ENCODE measurements around the gene NEIL1. TPM values are rescaled to one million over a fixed set of nuclear protein-coding genes. Genes with fewer than 3 reads are reported as not detected.
"Not testable (repeated sequence)": the region's sequence is repeated elsewhere in the genome, so short reads cannot be mapped to it uniquely, and the experiment has no call there.

NEIL1 gene
- total RNA-seq, 1 experiment from 2014 or later: 12.3 TPM

- intact Hi-C loops (cut with micrococcal nuclease; ENCODE audit: unreplicated experiment): no loop called here
- H3K36me3 ChIP-seq (ENCODE audit: control insufficient read depth, insufficient read depth, low read length): peaks cover 4% of the 10 kb centered on the region
- H3K4me3 Mint-ChIP-seq (ENCODE audit: unreplicated experiment): no peak overlapping the region
- CTCF ChIA-PET: no interaction called here
- H3K4me1 Mint-ChIP-seq (ENCODE audit: low read depth, unreplicated experiment): peaks cover 13% of the 10 kb centered on the region
- H3K4me3 ChIP-seq (ENCODE audit: low read depth, low read length): no peak overlapping the region
- TF ChIP-seq, protein P1, sequence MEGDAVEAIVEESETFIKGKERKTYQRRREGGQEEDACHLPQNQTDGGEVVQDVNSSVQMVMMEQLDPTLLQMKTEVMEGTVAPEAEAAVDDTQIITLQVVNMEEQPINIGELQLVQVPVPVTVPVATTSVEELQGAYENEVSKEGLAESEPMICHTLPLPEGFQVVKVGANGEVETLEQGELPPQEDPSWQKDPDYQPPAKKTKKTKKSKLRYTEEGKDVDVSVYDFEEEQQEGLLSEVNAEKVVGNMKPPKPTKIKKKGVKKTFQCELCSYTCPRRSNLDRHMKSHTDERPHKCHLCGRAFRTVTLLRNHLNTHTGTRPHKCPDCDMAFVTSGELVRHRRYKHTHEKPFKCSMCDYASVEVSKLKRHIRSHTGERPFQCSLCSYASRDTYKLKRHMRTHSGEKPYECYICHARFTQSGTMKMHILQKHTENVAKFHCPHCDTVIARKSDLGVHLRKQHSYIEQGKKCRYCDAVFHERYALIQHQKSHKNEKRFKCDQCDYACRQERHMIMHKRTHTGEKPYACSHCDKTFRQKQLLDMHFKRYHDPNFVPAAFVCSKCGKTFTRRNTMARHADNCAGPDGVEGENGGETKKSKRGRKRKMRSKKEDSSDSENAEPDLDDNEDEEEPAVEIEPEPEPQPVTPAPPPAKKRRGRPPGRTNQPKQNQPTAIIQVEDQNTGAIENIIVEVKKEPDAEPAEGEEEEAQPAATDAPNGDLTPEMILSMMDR (IDR thresholded peaks at IDR 0.05; ENCODE audit: insufficient read depth in 1 of 2, low read depth in 1 of 2, low read length in 1 of 2, severe bottlenecking in 1 of 2, unreplicated experiment in 1 of 2): no peak
- no peaks in the 10 kb centered on the region for H3K27me3 ChIP-seq (replicated peaks; ENCODE audit: control insufficient read depth, insufficient read depth, low read length)
- no TSS peak for BruUV-seq (replicated peaks)
- H3K9me3 Mint-ChIP-seq (ENCODE audit: unreplicated experiment): no peaks in the 10 kb centered on the region
- H3K27me3 Mint-ChIP-seq (ENCODE audit: insufficient read depth, unreplicated experiment): no peaks in the 10 kb centered on the region
- no peak overlapping the region for H3K27ac Mint-ChIP-seq (ENCODE audit: unreplicated experiment)
- H3K4me1 ChIP-seq: peaks cover 19% of the 10 kb centered on the region
- DNase-seq: no peak
- H3K9me3 ChIP-seq: no peaks in the 10 kb centered on the region
- POLR2A ChIA-PET: no interaction called here
- H3K36me3 Mint-ChIP-seq (ENCODE audit: insufficient read depth, unreplicated experiment): peaks cover 86% of the 10 kb centered on the region
Measured at GRCh38 chr15:75371486-75371885, 24.6 kb downstream of the NEIL1 start.

GRCh38 chr15:75371901-75372688, 25.3 kb downstream of the NEIL1 start:
- Mint-ChIP-seq H3K27me3 (ENCODE audit: insufficient read depth, unreplicated experiment) (no peaks in the 10 kb centered on the region), H3K9me3 (ENCODE audit: unreplicated experiment) (no peaks in the 10 kb centered on the region), H3K36me3 (ENCODE audit: insufficient read depth, unreplicated experiment) (peaks cover 90% of the 10 kb centered on the region), H3K4me3 (ENCODE audit: unreplicated experiment) (no peak overlapping the region), H3K4me1 (ENCODE audit: low read depth, unreplicated experiment) (peaks cover 13% of the 10 kb centered on the region), H3K27ac (ENCODE audit: unreplicated experiment) (no peak overlapping the region)
- DNase-seq: no peak
- intact Hi-C loops (cut with micrococcal nuclease; ENCODE audit: unreplicated experiment): no loop called here
- ChIA-PET POLR2A (no interaction called here), CTCF (no interaction called here)
- Histone ChIP-seq H3K27me3 (replicated peaks; ENCODE audit: control insufficient read depth, insufficient read depth, low read length) (no peaks in the 10 kb centered on the region), H3K9me3 (no peaks in the 10 kb centered on the region), H3K4me3 (ENCODE audit: low read depth, low read length) (no peak overlapping the region), H3K4me1 (peaks cover 19% of the 10 kb centered on the region), H3K36me3 (ENCODE audit: control insufficient read depth, insufficient read depth, low read length) (peaks cover 4% of the 10 kb centered on the region)
- TF ChIP-seq, protein P1 (IDR thresholded peaks at IDR 0.05; ENCODE audit: insufficient read depth in 1 of 2, low read depth in 1 of 2, low read length in 1 of 2, severe bottlenecking in 1 of 2, unreplicated experiment in 1 of 2): no peak
- BruUV-seq (replicated peaks): no TSS peak

DNA sequence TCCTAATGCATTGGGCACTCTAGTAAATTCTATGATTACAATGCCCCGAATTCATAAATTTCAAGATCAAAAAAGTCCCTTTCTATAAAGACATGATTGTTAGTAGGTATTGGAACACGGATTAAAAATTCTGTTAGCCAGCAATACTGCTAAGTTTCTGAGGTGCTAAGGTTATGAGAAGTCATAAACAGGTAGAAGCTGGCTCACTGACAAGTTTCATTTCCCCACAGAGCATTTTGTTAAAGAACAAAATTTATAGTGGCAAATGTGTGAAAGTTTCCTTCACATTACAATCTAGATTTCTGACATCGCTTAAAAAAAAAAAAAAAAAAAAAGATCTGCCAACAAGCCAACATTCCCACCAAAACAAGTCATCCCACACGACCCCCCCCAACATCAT, 33.9 kb downstream of the NEIL1 start:
- intact Hi-C loops (cut with micrococcal nuclease; ENCODE audit: unreplicated experiment): no loop called here

GRCh38 chr15:75383986-75384385, 37.1 kb downstream of the NEIL1 start:
- H3K4me1 Mint-ChIP-seq (ENCODE audit: low read depth, unreplicated experiment); H3K9me3 ChIP-seq; H3K27me3 Mint-ChIP-seq (ENCODE audit: insufficient read depth, unreplicated experiment); H3K27me3 ChIP-seq (replicated peaks; ENCODE audit: control insufficient read depth, insufficient read depth, low read length); intact Hi-C loops (cut with micrococcal nuclease; ENCODE audit: unreplicated experiment); BruUV-seq (replicated peaks); H3K4me3 ChIP-seq (ENCODE audit: low read depth, low read length); H3K4me1 ChIP-seq; H3K9me3 Mint-ChIP-seq (ENCODE audit: unreplicated experiment); H3K4me3 Mint-ChIP-seq (ENCODE audit: unreplicated experiment); H3K36me3 ChIP-seq (ENCODE audit: control insufficient read depth, insufficient read depth, low read length): not testable (repeated sequence)
- ChIA-PET CTCF (interaction anchor here (0.6 to 1.2 kb wide), 2 partner anchors 16 to 69 kb away, joined by 3 read pairs; no protein-coding TSS in a partner anchor), POLR2A (interaction anchor here (0.6 kb wide), 1 partner anchor 47 kb away, joined by 3 read pairs; no protein-coding TSS in a partner anchor)
- peak in 1 of 2 experiments; percentile 42 for DNase-seq
- H3K36me3 Mint-ChIP-seq (ENCODE audit: insufficient read depth, unreplicated experiment): peaks cover 92% of the 10 kb centered on the region
- peak overlapping the region; percentile 50 for H3K27ac Mint-ChIP-seq (ENCODE audit: unreplicated experiment)

More for the DNA sequence above, 33.9 kb downstream of the NEIL1 start:
- CTCF ChIA-PET: interaction anchor here (2.7 kb wide), 1 partner anchor 13 kb away, joined by 9 read pairs; the partner anchor contains the start of gene MAN2C1
- no peak overlapping the region for H3K4me3 ChIP-seq (ENCODE audit: low read depth, low read length)
- peaks cover 4% of the 10 kb centered on the region; the same call in 1 of the 2 replicates for H3K4me1 ChIP-seq
- Mint-ChIP-seq H3K36me3 (ENCODE audit: insufficient read depth, unreplicated experiment) (peaks cover 89% of the 10 kb centered on the region), H3K9me3 (ENCODE audit: unreplicated experiment) (no peaks in the 10 kb centered on the region), H3K27ac (ENCODE audit: unreplicated experiment) (no peak overlapping the region), H3K4me1 (ENCODE audit: low read depth, unreplicated experiment) (peaks cover 6% of the 10 kb centered on the region), H3K27me3 (ENCODE audit: insufficient read depth, unreplicated experiment) (no peaks in the 10 kb centered on the region), H3K4me3 (ENCODE audit: unreplicated experiment) (no peak overlapping the region)
- H3K9me3 ChIP-seq: no peaks in the 10 kb centered on the region
- no peak for DNase-seq
- POLR2A ChIA-PET: no interaction called here
- peaks cover 2% of the 10 kb centered on the region for H3K36me3 ChIP-seq (ENCODE audit: control insufficient read depth, insufficient read depth, low read length)
- BruUV-seq (replicated peaks): TSS peak; percentile 8
- TF ChIP-seq, protein P1 (IDR thresholded peaks at IDR 0.05; ENCODE audit: insufficient read depth in 1 of 2, low read depth in 1 of 2, low read length in 1 of 2, severe bottlenecking in 1 of 2, unreplicated experiment in 1 of 2): no peak
- H3K27me3 ChIP-seq (replicated peaks; ENCODE audit: control insufficient read depth, insufficient read depth, low read length): no peaks in the 10 kb centered on the region

Measured in Caco-2 (cell line).